ENCODE measurements around the gene TACR2.

The TACR2 gene

GRCh38 chr10:69416695-69417094 lies at the start of gene TACR2:
Gene TACR2 (minus strand): TSS chr10:69416918. CDS start chr10:69416323, 595 bp downstream.
- no peak for DNase-seq (ENCODE audit: low read depth)

GRCh38 chr10:69466158-69466490 lies 49.4 kb upstream of the TACR2 start:
- DNase-seq (ENCODE audit: low read depth), result no peak

- no peak for DNase-seq (ENCODE audit: low read depth)
Observed at GRCh38 chr10:69465457-69466157, 48.9 kb upstream of the TACR2 start.

GRCh38 chr10:69464801-69465401 lies 48.2 kb upstream of the TACR2 start:
- DNase-seq (ENCODE audit: low read depth), result no peak

GRCh38 chr10:69464401-69464800 lies 47.7 kb upstream of the TACR2 start:
- no peak for DNase-seq (ENCODE audit: low read depth)

GRCh38 chr10:69463886-69464285 lies 47.2 kb upstream of the TACR2 start:
- no peak for DNase-seq (ENCODE audit: low read depth)

GRCh38 chr10:69461243-69462025 lies 44.7 kb upstream of the TACR2 start:
- DNase-seq (ENCODE audit: low read depth), result no peak

- DNase-seq (ENCODE audit: low read depth), result no peak
Observed at GRCh38 chr10:69460576-69461242, 44.0 kb upstream of the TACR2 start.

- no peak for DNase-seq (ENCODE audit: low read depth)
Observed at GRCh38 chr10:69459893-69460575, 43.3 kb upstream of the TACR2 start.

- no peak for DNase-seq (ENCODE audit: low read depth)
Observed at GRCh38 chr10:69459101-69459790, 42.5 kb upstream of the TACR2 start.

GRCh38 chr10:69458430-69459100 lies 41.8 kb upstream of the TACR2 start:
- DNase-seq (ENCODE audit: low read depth), result no peak

- no peak for DNase-seq (ENCODE audit: low read depth)
Observed at GRCh38 chr10:69457771-69458237, 41.1 kb upstream of the TACR2 start.

GRCh38 chr10:69456880-69457693 lies 40.4 kb upstream of the TACR2 start:
- DNase-seq (ENCODE audit: low read depth), result no peak

- DNase-seq (ENCODE audit: low read depth), result no peak
Observed at GRCh38 chr10:69455006-69455763, 38.5 kb upstream of the TACR2 start.

- DNase-seq (ENCODE audit: low read depth), result no peak
Observed at GRCh38 chr10:69453795-69454194, 37.1 kb upstream of the TACR2 start.

- DNase-seq (ENCODE audit: low read depth), result no peak
Observed at GRCh38 chr10:69452676-69453415, 36.1 kb upstream of the TACR2 start.

- no peak for DNase-seq (ENCODE audit: low read depth)
Observed at GRCh38 chr10:69451784-69452251, 35.1 kb upstream of the TACR2 start.

- peak; percentile 60 for DNase-seq (ENCODE audit: low read depth)
Observed at GRCh38 chr10:69451209-69451783, 34.6 kb upstream of the TACR2 start, which contains the start of gene TSPAN15. Gene TSPAN15 (plus strand): TSS chr10:69451465. CDS start chr10:69451595, 130 bp downstream.
